SK-N-SH (cell line): ENCODE data around the gene CLEC3A. TPM values are rescaled to one million over a fixed set of nuclear protein-coding genes. Genes with fewer than 3 reads are reported as not detected.

ENCODE experiments used
- CTCF ChIA-PET: fragments of 300-600, 350-600 bp; formaldehyde crosslinking; extraction: SDS; loops from one replicate; lab custom pipeline; 2021; lab: Yijun Ruan, JAX
- POLR2A ChIA-PET: fragments of 350-600 bp; sonication (Branson Sonifier 250); formaldehyde crosslinking; extraction: SDS; loops from one replicate; lab custom pipeline; 2020; ENCODE audit warnings: antibody characterized with exemption, inconsistent platforms; lab: Yijun Ruan, JAX
- DNase-seq: peaks from one replicate; pipeline ENCODE4 v3.0.0; 2012
- H2AFZ ChIP-seq: fragments of 200-600 bp; sonication (generic); 2 replicates; pipeline ENCODE4 v1.8.1; 2016; ENCODE audit warnings: antibody characterized with exemption, mild to moderate bottlenecking, low read depth
- H3F3A ChIP-seq: fragments of 200-600 bp; sonication (generic); replicated peaks from 2 replicates; pipeline ENCODE3; 2016; ENCODE audit warnings: antibody characterized with exemption, mild to moderate bottlenecking; ENCODE audit not compliant: insufficient read depth
- H3K27ac ChIP-seq, 2 experiments: fragments of 200-500 bp in 1 of 2; fragments of 200-600 bp in 1 of 2; sonication (Bioruptor generic) in 1 of 2; sonication (generic), shearing (Covaris generic) in 1 of 2; 2 replicates each; pipeline versions ENCODE4 v1.5.1 to v1.6.1; 2014 to 2016; ENCODE audit warnings: low read depth in 2 of 2, inconsistent platforms in 1 of 2, low read length in 1 of 2, mild to moderate bottlenecking in 1 of 2, mixed read lengths in 1 of 2
- H3K27me3 ChIP-seq: fragments of 200-600 bp; sonication (generic), shearing (Covaris generic); 2 replicates; pipeline ENCODE4 v1.6.1; 2016; ENCODE audit warnings: mixed run types; ENCODE audit not compliant: insufficient read depth
- H3K36me3 ChIP-seq, 2 experiments: fragments of 200-500 bp in 1 of 2; fragments of 200-600 bp in 1 of 2; sonication (Bioruptor generic) in 1 of 2; sonication (generic) in 1 of 2; replicated peaks in 1 of 2; 2 replicates each; pipeline versions ENCODE3 to v1.5.1; 2014 to 2016; ENCODE audit warnings: low read length in 1 of 2, mild to moderate bottlenecking in 1 of 2; ENCODE audit not compliant: insufficient read depth in 2 of 2, control insufficient read depth in 1 of 2
- H3K4me1 ChIP-seq, 2 experiments: fragments of 200-500 bp in 1 of 2; fragments of 200-600 bp in 1 of 2; sonication (Bioruptor generic) in 1 of 2; sonication (generic), shearing (Covaris generic) in 1 of 2; 2 replicates each; pipeline versions ENCODE4 v1.5.1 to v1.6.1; 2014 to 2016; ENCODE audit warnings: low read depth in 1 of 2, low read length in 1 of 2, mixed run types in 1 of 2; ENCODE audit not compliant: insufficient read depth in 2 of 2, control insufficient read depth in 1 of 2
- H3K4me2 ChIP-seq: fragments of 200-600 bp; sonication (generic), shearing (Covaris generic); 2 replicates; pipeline ENCODE4 v1.6.1; 2017; ENCODE audit warnings: mixed run types
- H3K4me3 ChIP-seq, 2 experiments: fragments of 200-500 bp in 1 of 2; fragments of 200-600 bp in 1 of 2; sonication (Bioruptor generic) in 1 of 2; sonication (generic), shearing (Covaris generic) in 1 of 2; 2 replicates each; pipeline versions ENCODE4 v1.5.1 to v1.8.1; 2014 to 2016; ENCODE audit warnings: low read depth in 2 of 2, inconsistent platforms in 1 of 2, low read length in 1 of 2, mild to moderate bottlenecking in 1 of 2, mixed read lengths in 1 of 2, moderate library complexity in 1 of 2
- H3K79me2 ChIP-seq: fragments of 200-600 bp; sonication (generic); 2 replicates; pipeline ENCODE4 v1.8.1; 2017; ENCODE audit warnings: mild to moderate bottlenecking; ENCODE audit not compliant: insufficient read depth
- H3K9ac ChIP-seq: fragments of 200-600 bp; sonication (generic); 2 replicates; pipeline ENCODE4 v1.6.1; 2017; ENCODE audit warnings: mixed run types
- H3K9me2 ChIP-seq: fragments of 200-600 bp; sonication (generic); 2 replicates; pipeline ENCODE4 v1.6.1; 2017; ENCODE audit warnings: mixed run types
- H3K9me3 ChIP-seq: fragments of 200-600 bp; sonication (generic); 2 replicates; pipeline ENCODE4 v1.6.1; 2017; ENCODE audit warnings: mixed run types, mild to moderate bottlenecking, moderate library complexity
- H4K20me1 ChIP-seq: fragments of 200-600 bp; sonication (generic); 2 replicates; pipeline ENCODE4 v1.6.1; 2017; ENCODE audit warnings: mild to moderate bottlenecking, mixed run types; ENCODE audit not compliant: insufficient read depth
- EZH2phosphoT487 ChIP-seq: fragments of 200-600 bp; sonication (generic); IDR thresholded peaks from 2 replicates; pipeline ENCODE4 v1.6.1; 2017; ENCODE audit warnings: low read depth, mixed run types, mild to moderate bottlenecking, antibody characterized with exemption, moderate library complexity, borderline replicate concordance
- GATA2 ChIP-seq: sonication (generic); formaldehyde crosslinking; IDR thresholded peaks from 2 replicates; pipeline ENCODE4 v1.5.0; 2020; ENCODE audit warnings: mild to moderate bottlenecking, missing genetic modification reagents
- MXI1 ChIP-seq: IDR thresholded peaks from 2 replicates; pipeline ENCODE4 v1.6.1; 2012; ENCODE audit warnings: mild to moderate bottlenecking, low read depth, low read length, improper control_type of control experiment
- RAD21 ChIP-seq: IDR thresholded peaks from 2 replicates; pipeline ENCODE4 v1.6.1; 2012; ENCODE audit warnings: mild to moderate bottlenecking, low read length
- RCOR1 ChIP-seq: fragments of 150-350 bp; IDR thresholded peaks from 2 replicates; pipeline ENCODE4 v1.6.1; 2017; ENCODE audit warnings: antibody characterized with exemption, low read length
- SMC3 ChIP-seq: IDR thresholded peaks from 2 replicates; pipeline ENCODE4 v1.6.1; 2012; ENCODE audit warnings: low read depth, low read length, improper control_type of control experiment
- WGBS: methylation state at CpG from one replicate; pipeline ENCODE4 v1.1.6; 2017; ENCODE audit warnings: low lambda C conversion rate; 5-methylcytosine and 5-hydroxymethylcytosine counted together
- polyA plus RNA-seq, 3 experiments: library from polyadenylated mRNA; depleted of rRNA; stranded (reverse); fragments of >200 nt; gene quantifications; 2 replicates each; pipeline ENCODE4 v1.2.3, GENCODE V29; 2012
- TF ChIP-seq, protein P1 (sequence below): IDR thresholded peaks from 2 replicates; pipeline ENCODE4 v1.6.1; 2012; ENCODE audit warnings: mild to moderate bottlenecking, low read depth, low read length, moderate library complexity
- TF ChIP-seq, protein P2 (sequence below): fragments of 150-350 bp; IDR thresholded peaks from 2 replicates; pipeline ENCODE4 v1.6.1; 2016; ENCODE audit warnings: mild to moderate bottlenecking, low read depth, low read length
- TF ChIP-seq, protein P3 (sequence below): fragments of 200-600 bp; sonication (generic); IDR thresholded peaks from 2 replicates; pipeline ENCODE4 v1.6.1; 2017; ENCODE audit warnings: antibody characterized with exemption, mild to moderate bottlenecking, moderate library complexity

Gene CLEC3A
- polyA plus RNA-seq, 1 of the 3 experiments (the other 2 are of a cell fraction) = 0.03 TPM

DNA sequence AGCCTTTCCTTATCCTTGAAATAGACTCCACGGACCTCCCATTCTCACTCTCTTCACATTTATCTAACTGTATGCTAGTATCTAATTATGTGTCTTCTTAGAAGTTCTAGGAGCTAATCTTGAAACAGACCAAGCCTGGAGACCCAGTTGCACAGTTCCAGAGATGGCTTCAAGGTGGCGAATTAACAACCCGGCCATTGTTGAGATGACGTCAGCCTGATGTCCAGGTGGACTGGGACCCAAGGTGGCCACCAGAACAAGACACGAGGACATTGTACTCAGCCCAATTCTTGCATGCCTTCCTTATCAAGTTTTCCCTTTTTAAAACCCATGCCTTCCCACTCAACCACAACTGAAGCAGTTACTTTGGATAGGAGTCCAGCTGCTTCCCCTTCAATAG is 47.6 kb downstream of the CLEC3A start (continued):
- TF ChIP-seq, protein P1, sequence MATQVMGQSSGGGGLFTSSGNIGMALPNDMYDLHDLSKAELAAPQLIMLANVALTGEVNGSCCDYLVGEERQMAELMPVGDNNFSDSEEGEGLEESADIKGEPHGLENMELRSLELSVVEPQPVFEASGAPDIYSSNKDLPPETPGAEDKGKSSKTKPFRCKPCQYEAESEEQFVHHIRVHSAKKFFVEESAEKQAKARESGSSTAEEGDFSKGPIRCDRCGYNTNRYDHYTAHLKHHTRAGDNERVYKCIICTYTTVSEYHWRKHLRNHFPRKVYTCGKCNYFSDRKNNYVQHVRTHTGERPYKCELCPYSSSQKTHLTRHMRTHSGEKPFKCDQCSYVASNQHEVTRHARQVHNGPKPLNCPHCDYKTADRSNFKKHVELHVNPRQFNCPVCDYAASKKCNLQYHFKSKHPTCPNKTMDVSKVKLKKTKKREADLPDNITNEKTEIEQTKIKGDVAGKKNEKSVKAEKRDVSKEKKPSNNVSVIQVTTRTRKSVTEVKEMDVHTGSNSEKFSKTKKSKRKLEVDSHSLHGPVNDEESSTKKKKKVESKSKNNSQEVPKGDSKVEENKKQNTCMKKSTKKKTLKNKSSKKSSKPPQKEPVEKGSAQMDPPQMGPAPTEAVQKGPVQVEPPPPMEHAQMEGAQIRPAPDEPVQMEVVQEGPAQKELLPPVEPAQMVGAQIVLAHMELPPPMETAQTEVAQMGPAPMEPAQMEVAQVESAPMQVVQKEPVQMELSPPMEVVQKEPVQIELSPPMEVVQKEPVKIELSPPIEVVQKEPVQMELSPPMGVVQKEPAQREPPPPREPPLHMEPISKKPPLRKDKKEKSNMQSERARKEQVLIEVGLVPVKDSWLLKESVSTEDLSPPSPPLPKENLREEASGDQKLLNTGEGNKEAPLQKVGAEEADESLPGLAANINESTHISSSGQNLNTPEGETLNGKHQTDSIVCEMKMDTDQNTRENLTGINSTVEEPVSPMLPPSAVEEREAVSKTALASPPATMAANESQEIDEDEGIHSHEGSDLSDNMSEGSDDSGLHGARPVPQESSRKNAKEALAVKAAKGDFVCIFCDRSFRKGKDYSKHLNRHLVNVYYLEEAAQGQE = no peak
- TF ChIP-seq EZH2phosphoT487 (no peak), GATA2 (no peak)

DNA sequence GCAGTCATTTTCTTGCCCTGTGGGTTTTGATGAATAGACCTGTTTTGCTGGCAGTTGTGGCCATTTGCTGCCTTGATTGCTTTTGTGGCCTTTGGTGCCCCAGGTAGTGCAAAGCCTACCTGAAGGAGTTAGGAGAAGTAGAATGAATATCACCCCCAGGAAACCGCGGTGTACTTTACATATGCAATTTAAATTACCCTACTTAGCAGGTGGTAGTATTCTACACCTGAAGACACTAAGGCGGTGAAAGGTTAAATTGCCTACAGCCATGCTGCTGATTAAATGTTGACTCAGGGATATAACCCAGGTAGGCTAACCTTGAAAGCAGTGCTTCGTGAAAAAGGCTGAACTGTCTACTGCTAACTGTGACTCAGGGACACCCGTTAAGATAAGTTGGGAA is 49.9 kb downstream of the CLEC3A start:
- ChIA-PET CTCF (no interaction called here), POLR2A (no interaction called here)
- H3F3A ChIP-seq = no peaks in the 10 kb centered on the region
- no peak overlapping the region for H3K9ac ChIP-seq
- H3K4me3 ChIP-seq = no peak overlapping the region
- H3K9me2 ChIP-seq = no peaks in the 10 kb centered on the region
- no peak for DNase-seq
- H3K27ac ChIP-seq = no peak overlapping the region
- H4K20me1 ChIP-seq = no peaks in the 10 kb centered on the region
- no peak overlapping the region for H3K4me2 ChIP-seq
- H3K9me3 ChIP-seq = no peaks in the 10 kb centered on the region
- no peaks in the 10 kb centered on the region for H3K27me3 ChIP-seq
- TF ChIP-seq RCOR1 (no peak), EZH2phosphoT487 (no peak), RAD21 (no peak), SMC3 (no peak), MXI1 (no peak)
- TF ChIP-seq, protein P2, sequence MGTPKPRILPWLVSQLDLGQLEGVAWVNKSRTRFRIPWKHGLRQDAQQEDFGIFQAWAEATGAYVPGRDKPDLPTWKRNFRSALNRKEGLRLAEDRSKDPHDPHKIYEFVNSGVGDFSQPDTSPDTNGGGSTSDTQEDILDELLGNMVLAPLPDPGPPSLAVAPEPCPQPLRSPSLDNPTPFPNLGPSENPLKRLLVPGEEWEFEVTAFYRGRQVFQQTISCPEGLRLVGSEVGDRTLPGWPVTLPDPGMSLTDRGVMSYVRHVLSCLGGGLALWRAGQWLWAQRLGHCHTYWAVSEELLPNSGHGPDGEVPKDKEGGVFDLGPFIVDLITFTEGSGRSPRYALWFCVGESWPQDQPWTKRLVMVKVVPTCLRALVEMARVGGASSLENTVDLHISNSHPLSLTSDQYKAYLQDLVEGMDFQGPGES = no peak
- TF ChIP-seq, protein P3, sequence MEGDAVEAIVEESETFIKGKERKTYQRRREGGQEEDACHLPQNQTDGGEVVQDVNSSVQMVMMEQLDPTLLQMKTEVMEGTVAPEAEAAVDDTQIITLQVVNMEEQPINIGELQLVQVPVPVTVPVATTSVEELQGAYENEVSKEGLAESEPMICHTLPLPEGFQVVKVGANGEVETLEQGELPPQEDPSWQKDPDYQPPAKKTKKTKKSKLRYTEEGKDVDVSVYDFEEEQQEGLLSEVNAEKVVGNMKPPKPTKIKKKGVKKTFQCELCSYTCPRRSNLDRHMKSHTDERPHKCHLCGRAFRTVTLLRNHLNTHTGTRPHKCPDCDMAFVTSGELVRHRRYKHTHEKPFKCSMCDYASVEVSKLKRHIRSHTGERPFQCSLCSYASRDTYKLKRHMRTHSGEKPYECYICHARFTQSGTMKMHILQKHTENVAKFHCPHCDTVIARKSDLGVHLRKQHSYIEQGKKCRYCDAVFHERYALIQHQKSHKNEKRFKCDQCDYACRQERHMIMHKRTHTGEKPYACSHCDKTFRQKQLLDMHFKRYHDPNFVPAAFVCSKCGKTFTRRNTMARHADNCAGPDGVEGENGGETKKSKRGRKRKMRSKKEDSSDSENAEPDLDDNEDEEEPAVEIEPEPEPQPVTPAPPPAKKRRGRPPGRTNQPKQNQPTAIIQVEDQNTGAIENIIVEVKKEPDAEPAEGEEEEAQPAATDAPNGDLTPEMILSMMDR = no peak
- H3K4me1 ChIP-seq = no peaks in the 10 kb centered on the region
- 60% methylated on average over 5 of the region's 5 CpGs for WGBS
- H3K79me2 ChIP-seq = no peaks in the 10 kb centered on the region
- no peaks in the 10 kb centered on the region for H3K36me3 ChIP-seq
- no peak overlapping the region for H2AFZ ChIP-seq
